ENCODE data around the gene GALNT8.

DNA sequence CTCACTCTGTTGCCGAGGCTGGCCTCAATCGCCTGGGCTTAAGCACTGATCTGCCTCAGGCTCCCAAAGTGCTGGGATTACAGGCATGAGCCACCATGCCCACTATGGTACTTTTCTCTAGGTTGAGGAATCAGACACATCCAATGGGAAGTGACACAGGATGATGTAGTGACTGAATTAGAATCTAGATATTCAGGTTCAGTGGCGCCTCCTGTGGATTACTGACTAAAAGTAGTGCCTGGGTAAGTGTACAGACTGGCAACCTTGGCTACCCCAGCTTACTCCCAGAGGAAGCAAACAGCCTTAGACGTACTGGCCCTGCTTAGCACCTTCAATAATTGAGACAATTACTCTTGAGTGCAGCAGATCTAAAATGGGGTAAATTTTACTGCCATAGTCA is 22.8 kb downstream of the GALNT8 start:
- TF ChIP-seq, protein P1, sequence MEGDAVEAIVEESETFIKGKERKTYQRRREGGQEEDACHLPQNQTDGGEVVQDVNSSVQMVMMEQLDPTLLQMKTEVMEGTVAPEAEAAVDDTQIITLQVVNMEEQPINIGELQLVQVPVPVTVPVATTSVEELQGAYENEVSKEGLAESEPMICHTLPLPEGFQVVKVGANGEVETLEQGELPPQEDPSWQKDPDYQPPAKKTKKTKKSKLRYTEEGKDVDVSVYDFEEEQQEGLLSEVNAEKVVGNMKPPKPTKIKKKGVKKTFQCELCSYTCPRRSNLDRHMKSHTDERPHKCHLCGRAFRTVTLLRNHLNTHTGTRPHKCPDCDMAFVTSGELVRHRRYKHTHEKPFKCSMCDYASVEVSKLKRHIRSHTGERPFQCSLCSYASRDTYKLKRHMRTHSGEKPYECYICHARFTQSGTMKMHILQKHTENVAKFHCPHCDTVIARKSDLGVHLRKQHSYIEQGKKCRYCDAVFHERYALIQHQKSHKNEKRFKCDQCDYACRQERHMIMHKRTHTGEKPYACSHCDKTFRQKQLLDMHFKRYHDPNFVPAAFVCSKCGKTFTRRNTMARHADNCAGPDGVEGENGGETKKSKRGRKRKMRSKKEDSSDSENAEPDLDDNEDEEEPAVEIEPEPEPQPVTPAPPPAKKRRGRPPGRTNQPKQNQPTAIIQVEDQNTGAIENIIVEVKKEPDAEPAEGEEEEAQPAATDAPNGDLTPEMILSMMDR (IDR thresholded peaks at IDR 0.05 in 2 of 3, conservative IDR thresholded peaks at IDR 0.05 in 1 of 3; ENCODE audit: control insufficient read depth in 2 of 3, extremely low read depth in 1 of 3, insufficient read depth in 1 of 3, low read depth in 3 of 3, low read length in 3 of 3) = no peak
- TF ChIP-seq TAF1 (IDR thresholded peaks at IDR 0.05; ENCODE audit: borderline replicate concordance, low read depth, low read length) (no peak), JUND (IDR thresholded peaks at IDR 0.05; ENCODE audit: low read depth, low read length) (no peak), MTA2 (IDR thresholded peaks at IDR 0.05; ENCODE audit: low read depth) (no peak)
- TF ChIP-seq, protein P2, sequence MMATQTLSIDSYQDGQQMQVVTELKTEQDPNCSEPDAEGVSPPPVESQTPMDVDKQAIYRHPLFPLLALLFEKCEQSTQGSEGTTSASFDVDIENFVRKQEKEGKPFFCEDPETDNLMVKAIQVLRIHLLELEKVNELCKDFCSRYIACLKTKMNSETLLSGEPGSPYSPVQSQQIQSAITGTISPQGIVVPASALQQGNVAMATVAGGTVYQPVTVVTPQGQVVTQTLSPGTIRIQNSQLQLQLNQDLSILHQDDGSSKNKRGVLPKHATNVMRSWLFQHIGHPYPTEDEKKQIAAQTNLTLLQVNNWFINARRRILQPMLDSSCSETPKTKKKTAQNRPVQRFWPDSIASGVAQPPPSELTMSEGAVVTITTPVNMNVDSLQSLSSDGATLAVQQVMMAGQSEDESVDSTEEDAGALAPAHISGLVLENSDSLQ (IDR thresholded peaks at IDR 0.05) = no peak
- TF ChIP-seq, protein P3, sequence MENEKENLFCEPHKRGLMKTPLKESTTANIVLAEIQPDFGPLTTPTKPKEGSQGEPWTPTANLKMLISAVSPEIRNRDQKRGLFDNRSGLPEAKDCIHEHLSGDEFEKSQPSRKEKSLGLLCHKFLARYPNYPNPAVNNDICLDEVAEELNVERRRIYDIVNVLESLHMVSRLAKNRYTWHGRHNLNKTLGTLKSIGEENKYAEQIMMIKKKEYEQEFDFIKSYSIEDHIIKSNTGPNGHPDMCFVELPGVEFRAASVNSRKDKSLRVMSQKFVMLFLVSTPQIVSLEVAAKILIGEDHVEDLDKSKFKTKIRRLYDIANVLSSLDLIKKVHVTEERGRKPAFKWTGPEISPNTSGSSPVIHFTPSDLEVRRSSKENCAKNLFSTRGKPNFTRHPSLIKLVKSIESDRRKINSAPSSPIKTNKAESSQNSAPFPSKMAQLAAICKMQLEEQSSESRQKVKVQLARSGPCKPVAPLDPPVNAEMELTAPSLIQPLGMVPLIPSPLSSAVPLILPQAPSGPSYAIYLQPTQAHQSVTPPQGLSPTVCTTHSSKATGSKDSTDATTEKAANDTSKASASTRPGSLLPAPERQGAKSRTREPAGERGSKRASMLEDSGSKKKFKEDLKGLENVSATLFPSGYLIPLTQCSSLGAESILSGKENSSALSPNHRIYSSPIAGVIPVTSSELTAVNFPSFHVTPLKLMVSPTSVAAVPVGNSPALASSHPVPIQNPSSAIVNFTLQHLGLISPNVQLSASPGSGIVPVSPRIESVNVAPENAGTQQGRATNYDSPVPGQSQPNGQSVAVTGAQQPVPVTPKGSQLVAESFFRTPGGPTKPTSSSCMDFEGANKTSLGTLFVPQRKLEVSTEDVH (IDR thresholded peaks at IDR 0.05; ENCODE audit: low read depth, partially characterized antibody) = no peak
